IMR-90 (cell line): ENCODE results near the gene GPR27. TPM values are rescaled to one million over a fixed set of nuclear protein-coding genes. Genes with fewer than 3 reads are reported as not detected.

Experiments
- ATAC-seq: fragments of 200-7000 bp; cut with Tn5 transposase; 2 replicates; pipeline ENCODE4 v1.9.1; 2020; ENCODE audit warnings: low read depth, mild to moderate bottlenecking, moderate library complexity
- BruUV-seq: library from RNA; stranded (reverse); fragments of 400-500 nt; replicated peaks from 2 replicates; lab custom pipeline; 2021; lab: Mats Ljungman, UMichigan
- CTCF ChIA-PET: fragments of 300-600 bp; formaldehyde crosslinking; extraction: SDS; loops from one replicate; lab custom pipeline; 2021; ENCODE audit warnings: antibody characterized with exemption; lab: Yijun Ruan, JAX
- POLR2A ChIA-PET: fragments of 300-600 bp; sonication (Branson Sonifier 250); formaldehyde crosslinking; loops from one replicate; lab custom pipeline; 2022; ENCODE audit warnings: antibody characterized with exemption; ENCODE audit not compliant: unreplicated experiment; lab: Charles Lee
- DNase-seq: peaks from one replicate; pipeline ENCODE4 v3.0.0; 2013
- H2AFZ ChIP-seq: replicated peaks from 2 replicates; pipeline ENCODE3; 2013; ENCODE audit warnings: low read length, mild to moderate bottlenecking; ENCODE audit not compliant: poor library complexity
- H2AK5ac ChIP-seq: 2 replicates; pipeline ENCODE4 v1.6.1; 2013; ENCODE audit warnings: low read depth, low read length, inconsistent platforms
- H2AK9ac ChIP-seq: replicated peaks from 2 replicates; pipeline ENCODE3; 2013; ENCODE audit warnings: mild to moderate bottlenecking, low read depth, low read length, moderate library complexity; ENCODE audit not compliant: poor library complexity
- H2BK120ac ChIP-seq: 2 replicates; pipeline ENCODE4 v1.6.1; 2013; ENCODE audit warnings: low read depth, low read length, inconsistent platforms
- H2BK15ac ChIP-seq: 3 replicates; pipeline ENCODE4 v1.6.1; 2013; ENCODE audit warnings: low read depth, low read length, inconsistent platforms
- H2BK20ac ChIP-seq: 2 replicates; pipeline ENCODE4 v1.6.1; 2013; ENCODE audit warnings: low read depth, mild to moderate bottlenecking, inconsistent platforms, low read length, moderate library complexity
- H2BK5ac ChIP-seq: 2 replicates; pipeline ENCODE4 v1.6.1; 2013; ENCODE audit warnings: mild to moderate bottlenecking, low read depth, low read length, inconsistent platforms; ENCODE audit not compliant: poor library complexity, severe bottlenecking
- H3K14ac ChIP-seq: replicated peaks from 2 replicates; pipeline ENCODE4 v1.6.1; 2013; ENCODE audit warnings: low read depth, low read length, inconsistent platforms
- H3K18ac ChIP-seq: 2 replicates; pipeline ENCODE4 v1.6.1; 2013; ENCODE audit warnings: low read depth, low read length, control low read depth
- H3K23ac ChIP-seq: 2 replicates; pipeline ENCODE4 v1.6.1; 2013; ENCODE audit warnings: low read depth, low read length, inconsistent platforms
- H3K27ac ChIP-seq: 2 replicates; pipeline ENCODE4 v1.5.1; 2013; ENCODE audit warnings: mild to moderate bottlenecking, control low read depth, low read length; ENCODE audit not compliant: insufficient read depth
- H3K27me3 ChIP-seq: 2 replicates; pipeline ENCODE4 v1.6.1; 2013; ENCODE audit warnings: low read length; ENCODE audit not compliant: control insufficient read depth, insufficient read depth
- H3K36me3 ChIP-seq: 2 replicates; pipeline ENCODE4 v1.6.1; 2013; ENCODE audit warnings: low read length, mixed read lengths; ENCODE audit not compliant: control insufficient read depth, insufficient read depth
- H3K4ac ChIP-seq: 2 replicates; pipeline ENCODE4 v1.6.1; 2013; ENCODE audit warnings: low read depth, low read length, inconsistent platforms
- H3K4me1 ChIP-seq: 2 replicates; pipeline ENCODE4 v1.6.1; 2013; ENCODE audit warnings: low read length, mixed read lengths; ENCODE audit not compliant: control insufficient read depth, insufficient read depth
- H3K4me2 ChIP-seq: 2 replicates; pipeline ENCODE4 v1.6.1; 2013; ENCODE audit warnings: low read depth, mild to moderate bottlenecking, control low read depth, low read length, moderate library complexity
- H3K4me3 ChIP-seq: 2 replicates; pipeline ENCODE4 v1.5.1; 2013; ENCODE audit warnings: low read depth, mild to moderate bottlenecking, control low read depth, low read length, moderate library complexity; ENCODE audit not compliant: insufficient read depth
- H3K56ac ChIP-seq: 2 replicates; pipeline ENCODE4 v1.6.1; 2013; ENCODE audit warnings: low read length, inconsistent platforms; ENCODE audit not compliant: insufficient read depth; ENCODE audit errors: extremely low read depth
- H3K79me1 ChIP-seq, 2 experiments: 2 replicates each; pipeline ENCODE4 v1.6.1; 2013; ENCODE audit warnings: low read length in 2 of 2, inconsistent platforms in 1 of 2, low read depth in 1 of 2
- H3K9ac ChIP-seq: 2 replicates; pipeline ENCODE4 v1.6.1; 2013; ENCODE audit warnings: low read depth, low read length, control low read depth
- H3K9me1 ChIP-seq: 2 replicates; pipeline ENCODE4 v1.6.1; 2013; ENCODE audit warnings: low read length, inconsistent platforms; ENCODE audit not compliant: insufficient read depth
- H3K9me3 ChIP-seq: 2 replicates; pipeline ENCODE4 v1.6.1; 2013; ENCODE audit warnings: low read length; ENCODE audit not compliant: control insufficient read depth, insufficient read depth
- H4K20me1 ChIP-seq: 2 replicates; pipeline ENCODE4 v1.6.1; 2013; ENCODE audit warnings: low read length, inconsistent platforms; ENCODE audit not compliant: insufficient read depth
- H4K5ac ChIP-seq: 2 replicates; pipeline ENCODE4 v1.6.1; 2013; ENCODE audit warnings: mild to moderate bottlenecking, low read depth, low read length, control low read depth
- H4K8ac ChIP-seq, 2 experiments: 2 replicates each; pipeline ENCODE4 v1.6.1; 2013; ENCODE audit warnings: low read depth in 2 of 2, low read length in 2 of 2, control low read depth in 1 of 2, inconsistent platforms in 1 of 2
- H4K91ac ChIP-seq: 2 replicates; pipeline ENCODE4 v1.6.1; 2013; ENCODE audit warnings: low read depth, low read length, inconsistent platforms; ENCODE audit not compliant: insufficient read depth
- CEBPB ChIP-seq: IDR thresholded peaks from 2 replicates; pipeline ENCODE4 v1.6.1; 2012; ENCODE audit warnings: low read depth, low read length, improper control_type of control experiment
- CHD1 ChIP-seq: IDR thresholded peaks from 2 replicates; pipeline ENCODE4 v1.6.1; 2012; ENCODE audit warnings: low read depth, low read length, improper control_type of control experiment
- ELK1 ChIP-seq: fragments of 150-350 bp; IDR thresholded peaks from 2 replicates; pipeline ENCODE4 v1.6.1; 2016; ENCODE audit warnings: low read depth, mild to moderate bottlenecking, low read length, moderate library complexity, borderline replicate concordance
- MXI1 ChIP-seq: IDR thresholded peaks from 2 replicates; pipeline ENCODE4 v1.6.1; 2012; ENCODE audit warnings: low read depth, mild to moderate bottlenecking, low read length, moderate library complexity, borderline replicate concordance
- POLR2A ChIP-seq: IDR thresholded peaks from 2 replicates; pipeline ENCODE4 v1.6.1; 2012; ENCODE audit warnings: mild to moderate bottlenecking, low read depth, low read length
- RAD21 ChIP-seq: IDR thresholded peaks from 2 replicates; pipeline ENCODE4 v1.6.1; 2012; ENCODE audit warnings: low read length, improper control_type of control experiment
- SMC3 ChIP-seq: fragments of 150-350 bp; IDR thresholded peaks from 2 replicates; pipeline ENCODE4 v1.6.1; 2016; ENCODE audit warnings: low read depth, mild to moderate bottlenecking, antibody characterized with exemption, low read length, moderate library complexity
- USF2 ChIP-seq: fragments of 150-350 bp; IDR thresholded peaks from 2 replicates; pipeline ENCODE4 v1.6.1; 2017; ENCODE audit warnings: mild to moderate bottlenecking, antibody characterized with exemption, low read length, low read depth
- WGBS, 2 experiments: methylation state at CpG; one replicate each; pipeline versions ENCODE4 v1.1.5 to v1.1.7; 2013; ENCODE audit warnings: missing lambda C conversion rate in 2 of 2; ENCODE audit not compliant: insufficient read length in 1 of 2; ENCODE audit errors: extremely low coverage in 2 of 2; 5-methylcytosine and 5-hydroxymethylcytosine counted together
- dilution Hi-C: fragments of 300-500 bp; cut with HindIII; formaldehyde crosslinking; loops from one replicate; pipeline ENCODE4 v1.14.3; 2018; ENCODE audit warnings: low sequenced_read_pairs; ENCODE audit not compliant: unreplicated experiment
- in situ Hi-C: fragments of 300-500 bp; cut with MboI; formaldehyde crosslinking; loops from 3 replicates; pipeline ENCODE4 v1.14.3; 2019; ENCODE audit warnings: low sequenced_read_pairs, inconsistent platforms, mixed read lengths
- intact Hi-C: fragments of 100-400 bp; cut with micrococcal nuclease; formaldehyde crosslinking; loops from 2 replicates; pipeline ENCODE4 v1.10.0; 2022
- polyA plus RNA-seq, 3 experiments: library from polyadenylated mRNA; depleted of rRNA; stranded (reverse); fragments of >200 nt; gene quantifications; 2 replicates each; pipeline ENCODE4 v1.2.3, GENCODE V29; 2012; ENCODE audit warnings: low replicate concordance in 1 of 3
- total RNA-seq: library from RNA; depleted of rRNA; stranded (reverse); fragments of >200 nt; gene quantifications from 2 replicates; pipeline ENCODE4 v1.2.3, GENCODE V29; 2012

The GPR27 gene
- total and polyA plus RNA-seq, 2 of the 4 experiments (the other 2 are of a cell fraction): not detected

DNA sequence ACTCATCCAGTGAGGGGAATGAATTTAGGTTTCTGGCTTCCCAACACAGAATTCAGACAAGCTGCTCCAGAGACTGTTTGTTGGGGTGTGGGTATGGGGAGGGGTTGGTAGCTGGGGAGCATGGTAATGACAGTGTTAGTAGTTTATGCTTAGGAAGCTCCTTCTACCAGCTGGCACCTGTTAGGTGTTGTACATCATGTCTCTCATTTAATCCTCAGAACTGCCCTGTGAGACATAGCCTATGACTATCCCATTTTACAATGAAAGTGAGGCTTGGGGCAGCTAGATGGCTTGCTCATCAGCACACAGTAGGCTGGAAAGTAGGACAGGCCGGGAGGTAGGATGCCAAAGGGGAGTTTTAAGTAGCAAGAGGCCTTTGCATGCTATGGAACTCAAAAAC lies 31.0 kb upstream of the GPR27 start:
- Histone ChIP-seq H3K9me3 (no peaks in the 10 kb centered on the region), H4K5ac (no peak overlapping the region), H3K56ac (no peak overlapping the region), H3K79me1 (no peaks in the 10 kb centered on the region), H2BK120ac (no peak overlapping the region), H2AK5ac (no peak overlapping the region), H3K36me3 (no peaks in the 10 kb centered on the region), H2BK15ac (no peak overlapping the region), H4K20me1 (no peaks in the 10 kb centered on the region), H3K18ac (no peak overlapping the region), H3K4me1 (peaks cover 2% of the 10 kb centered on the region; the same call in 1 of the 2 replicates), H3K9ac (no peak overlapping the region), H3K4me3 (no peak overlapping the region), H3K4ac (no peak overlapping the region), H2BK5ac (no peak overlapping the region), H2AK9ac (no peak overlapping the region), H4K91ac (no peak overlapping the region), H2AFZ (no peak overlapping the region), H3K4me2 (no peak overlapping the region), H2BK20ac (no peak overlapping the region), H3K23ac (no peak overlapping the region), H3K9me1 (no peaks in the 10 kb centered on the region; the same call in 1 of the 2 replicates), H3K27ac (no peak overlapping the region), H3K27me3 (peaks cover 57% of the 10 kb centered on the region), H4K8ac (no peak overlapping the region), H3K14ac (no peak overlapping the region)
- BruUV-seq: no TSS peak
- ChIA-PET CTCF (no interaction called here), POLR2A (no interaction called here)
- no peak for DNase-seq
- WGBS, 2 experiments: no CpG with 5 or more reads among the region's 1 CpG
- intact Hi-C loops: no loop called here
- TF ChIP-seq USF2: no peak
- no peak for TF ChIP-seq POLR2A
- no peak for TF ChIP-seq SMC3
- no peak for TF ChIP-seq MXI1
- no peak for TF ChIP-seq CEBPB
- TF ChIP-seq CHD1: no peak
- no peak for TF ChIP-seq ELK1
- TF ChIP-seq RAD21: no peak
- no peak for ATAC-seq
- dilution Hi-C loops: no loop called here
- in situ Hi-C loops: loop anchor here (5.0 to 10.0 kb wide), 2 partner anchors 1100 to 1352 kb away; no protein-coding TSS in a partner anchor
